G401.6 (cell line): ENCODE data around the gene RNU1-4.
"Not testable (repeated sequence)": the region's sequence is repeated elsewhere in the genome, so short reads cannot be mapped to it uniquely, and the experiment has no call there.

ENCODE experiments used
- FAIRE-seq: peaks from 2 replicates; lab custom pipeline; 2012; peaks lifted over from hg19 to GRCh38; lab: Jason Lieb, UNC

The RNU1-4 gene

GRCh38 chr1:16709659-16710087 is 30.6 kb upstream of the RNU1-4 start:
- FAIRE-seq = peak; percentile 30

- FAIRE-seq = not testable (repeated sequence)
Observed at GRCh38 chr1:16710618-16711017, 29.7 kb upstream of the RNU1-4 start.

- not testable (repeated sequence) for FAIRE-seq
Observed at GRCh38 chr1:16712131-16712530, 28.2 kb upstream of the RNU1-4 start.

- FAIRE-seq = not testable (repeated sequence)
Observed at GRCh38 chr1:16712582-16712981, 27.7 kb upstream of the RNU1-4 start.

GRCh38 chr1:16712984-16713383 is 27.3 kb upstream of the RNU1-4 start:
- not testable (repeated sequence) for FAIRE-seq

GRCh38 chr1:16713480-16713879 is 26.8 kb upstream of the RNU1-4 start:
- not testable (repeated sequence) for FAIRE-seq

- no peak for FAIRE-seq
Observed at GRCh38 chr1:16716691-16717335, 23.5 kb upstream of the RNU1-4 start.

- no peak for FAIRE-seq
Observed at GRCh38 chr1:16717336-16718098, 22.8 kb upstream of the RNU1-4 start.

- not testable (repeated sequence) for FAIRE-seq
Observed at GRCh38 chr1:16718099-16718907, 22.0 kb upstream of the RNU1-4 start.

- no peak for FAIRE-seq
Observed at GRCh38 chr1:16718908-16719533, 21.3 kb upstream of the RNU1-4 start.

- no peak for FAIRE-seq
Observed at GRCh38 chr1:16719571-16720350, 20.6 kb upstream of the RNU1-4 start.

- no peak for FAIRE-seq
Observed at GRCh38 chr1:16720351-16721223, 19.7 kb upstream of the RNU1-4 start.

GRCh38 chr1:16721871-16722641 is 18.3 kb upstream of the RNU1-4 start:
- FAIRE-seq = no peak

- no peak for FAIRE-seq
Observed at GRCh38 chr1:16724718-16725438, 15.4 kb upstream of the RNU1-4 start.

GRCh38 chr1:16725439-16726245 is 14.7 kb upstream of the RNU1-4 start:
- FAIRE-seq = not testable (repeated sequence)

GRCh38 chr1:16727190-16728111 is 12.9 kb upstream of the RNU1-4 start:
- peak; percentile 6 for FAIRE-seq
